Hematopoietic multipotent progenitor cell treated with erythropoietin and hydrocortisone succinate and interleukin-3 and kit ligand, for 15 days (in vitro differentiated cells): ENCODE data around the gene CBX2.

ENCODE experiments used
- DNase-seq: peaks from one replicate; pipeline ENCODE4 v3.0.0-alpha.2; 2015; ENCODE audit warnings: low spot score

The CBX2 gene

DNA sequence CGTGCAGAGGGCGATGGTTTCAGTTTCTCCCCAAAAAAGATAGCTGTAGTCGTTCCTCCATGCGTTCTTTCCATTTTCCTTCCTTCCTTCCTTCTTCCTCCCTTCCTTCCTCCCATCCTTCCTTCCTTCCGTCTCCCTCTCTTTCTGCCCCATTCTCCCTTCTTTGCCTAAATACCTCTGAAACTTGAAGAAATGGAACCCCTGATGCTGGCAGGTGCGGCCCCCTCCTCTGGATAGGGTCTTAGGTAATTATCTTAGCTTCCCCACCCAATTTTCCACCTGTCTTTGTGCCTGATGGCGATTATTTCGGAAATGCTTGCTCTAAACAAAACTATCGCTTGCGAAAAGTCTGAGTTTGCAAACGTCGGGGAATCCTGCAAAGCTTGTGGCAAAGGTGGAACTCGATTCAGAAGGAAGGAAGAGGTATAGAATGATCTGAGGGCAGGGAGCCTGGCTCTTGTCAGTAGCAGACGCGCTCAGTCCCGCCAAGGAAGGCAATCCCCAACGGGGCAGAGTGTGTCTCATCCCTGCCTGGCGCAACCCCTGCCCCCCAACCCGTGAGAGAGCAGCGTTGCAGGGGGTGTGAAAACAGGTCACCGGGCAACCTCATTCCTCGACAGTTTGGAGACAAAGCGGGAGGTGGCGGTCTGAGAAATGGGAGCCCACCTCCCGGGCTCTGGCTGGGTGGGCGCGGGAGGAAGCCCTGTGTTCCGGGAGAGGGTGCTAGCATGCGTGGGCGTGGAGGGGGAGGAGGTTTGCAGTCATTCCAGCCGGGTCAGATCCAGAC, 21.8 kb downstream of the CBX2 start:
- DNase-seq, result no peak

DNA sequence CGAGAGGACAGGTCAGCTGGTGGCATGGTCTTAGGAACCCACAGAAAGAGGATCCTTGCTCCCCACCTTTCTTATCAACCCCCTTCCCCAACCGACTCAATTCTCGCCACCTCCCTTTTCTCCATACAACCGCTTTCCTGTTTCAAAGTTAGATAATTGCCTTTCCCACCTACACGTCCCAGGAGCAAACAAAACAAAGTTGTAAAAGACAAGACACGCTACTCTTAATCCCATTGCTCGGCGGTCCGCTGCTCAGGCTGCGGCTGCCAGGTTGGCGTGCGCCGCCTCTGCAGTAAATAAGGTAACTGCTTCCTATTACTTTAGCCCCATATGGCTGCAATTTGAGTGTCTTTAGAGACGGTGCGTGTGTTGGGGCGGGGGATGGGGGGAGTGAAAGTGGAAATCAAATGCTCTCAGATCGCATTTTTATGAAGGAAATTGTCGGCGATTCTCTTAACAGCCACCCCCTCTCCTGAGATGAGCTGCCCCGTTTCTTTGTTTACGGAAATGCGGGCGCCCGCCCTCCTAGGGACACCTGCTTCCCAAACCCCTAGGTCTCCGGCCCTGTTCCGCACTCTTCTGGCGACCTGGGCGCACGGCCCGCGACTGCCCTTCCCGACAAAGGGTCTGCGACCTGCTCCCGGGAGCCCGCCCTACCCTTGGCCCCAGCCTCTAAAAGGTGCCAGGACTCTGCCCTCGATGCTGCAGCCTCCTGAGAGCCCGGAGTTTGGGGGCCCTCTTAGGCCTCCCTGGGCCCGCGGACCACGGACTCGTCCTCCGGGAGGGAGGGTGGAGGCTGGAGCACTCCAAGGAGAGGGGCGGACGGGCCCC, 22.6 kb downstream of the CBX2 start:
- no peak for DNase-seq

DNA sequence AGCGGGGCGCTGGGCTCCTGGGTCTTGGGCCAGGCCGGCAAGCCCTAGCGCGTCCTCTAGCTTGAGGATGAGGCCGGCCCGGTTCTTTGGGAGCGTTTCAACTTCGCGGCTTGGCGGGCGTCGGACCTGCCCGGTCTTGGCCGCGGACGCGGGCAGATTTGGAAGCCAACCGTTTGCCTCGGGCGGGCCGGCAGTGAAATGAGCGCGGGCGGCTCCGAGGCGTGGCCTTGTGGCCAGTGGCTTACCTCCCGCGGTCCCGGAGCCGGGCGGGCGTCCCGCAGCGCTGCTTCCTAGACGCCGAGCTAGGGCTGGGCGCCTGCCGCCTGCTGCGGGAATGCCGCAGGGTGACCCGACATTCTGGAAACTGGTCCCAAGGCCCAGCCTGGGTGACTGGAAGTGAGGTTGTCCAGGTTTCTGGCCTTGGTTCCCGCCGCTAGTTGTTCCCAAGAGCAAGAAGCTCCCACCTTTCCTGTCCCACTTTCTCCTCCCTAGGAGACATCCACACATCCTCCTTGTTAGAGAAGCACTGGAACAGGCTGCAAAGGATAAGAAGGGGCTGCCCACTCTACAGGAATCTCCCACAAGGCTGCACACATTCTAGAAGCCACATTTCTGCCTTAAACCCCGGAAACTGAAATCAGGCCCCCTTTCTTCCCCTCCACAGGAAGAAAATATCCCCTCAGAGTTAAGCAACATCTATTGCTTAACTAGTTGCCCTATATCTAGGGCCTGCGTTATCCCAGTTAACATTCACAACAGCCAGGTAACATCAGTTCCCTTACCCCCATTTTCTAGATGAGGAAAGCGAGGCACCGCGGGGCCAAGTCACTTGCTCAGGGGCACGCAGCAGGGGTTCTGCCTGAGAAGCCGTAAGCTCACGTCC, 23.4 kb downstream of the CBX2 start:
- DNase-seq, result no peak

DNA sequence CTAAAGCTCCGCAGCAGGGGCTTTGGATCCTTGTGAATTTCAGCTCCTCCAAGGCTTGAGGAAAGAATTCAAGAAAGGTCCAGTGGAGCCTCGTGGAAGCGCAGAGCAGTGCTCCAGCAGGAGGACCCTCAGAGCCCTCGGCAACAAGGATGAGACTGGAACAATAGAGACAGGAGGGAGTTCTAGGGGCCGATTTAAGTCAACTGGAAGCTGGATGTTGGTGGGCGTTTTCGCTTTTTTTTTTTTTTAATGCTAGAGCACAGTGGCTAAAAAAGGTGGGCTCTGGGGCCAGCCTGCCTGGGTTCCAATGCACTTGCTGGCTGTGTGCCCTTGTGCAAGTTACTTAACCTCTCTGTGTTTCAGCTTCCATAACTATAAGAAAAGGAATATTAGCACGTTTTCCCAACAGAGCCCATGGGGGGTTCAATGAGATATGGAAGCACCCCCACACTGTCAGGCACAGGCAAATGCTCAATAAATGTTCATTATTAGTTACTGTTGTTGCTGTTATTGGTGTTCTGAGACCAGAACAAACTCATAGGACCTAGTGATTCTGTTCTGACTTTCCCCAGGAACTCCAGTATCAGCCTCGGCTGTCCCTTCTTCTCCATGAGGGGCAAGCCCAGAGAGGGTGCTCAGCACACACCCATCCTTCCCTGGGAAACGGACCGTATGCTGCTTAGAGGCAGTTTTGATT, 24.2 kb downstream of the CBX2 start:
- no peak for DNase-seq

DNA sequence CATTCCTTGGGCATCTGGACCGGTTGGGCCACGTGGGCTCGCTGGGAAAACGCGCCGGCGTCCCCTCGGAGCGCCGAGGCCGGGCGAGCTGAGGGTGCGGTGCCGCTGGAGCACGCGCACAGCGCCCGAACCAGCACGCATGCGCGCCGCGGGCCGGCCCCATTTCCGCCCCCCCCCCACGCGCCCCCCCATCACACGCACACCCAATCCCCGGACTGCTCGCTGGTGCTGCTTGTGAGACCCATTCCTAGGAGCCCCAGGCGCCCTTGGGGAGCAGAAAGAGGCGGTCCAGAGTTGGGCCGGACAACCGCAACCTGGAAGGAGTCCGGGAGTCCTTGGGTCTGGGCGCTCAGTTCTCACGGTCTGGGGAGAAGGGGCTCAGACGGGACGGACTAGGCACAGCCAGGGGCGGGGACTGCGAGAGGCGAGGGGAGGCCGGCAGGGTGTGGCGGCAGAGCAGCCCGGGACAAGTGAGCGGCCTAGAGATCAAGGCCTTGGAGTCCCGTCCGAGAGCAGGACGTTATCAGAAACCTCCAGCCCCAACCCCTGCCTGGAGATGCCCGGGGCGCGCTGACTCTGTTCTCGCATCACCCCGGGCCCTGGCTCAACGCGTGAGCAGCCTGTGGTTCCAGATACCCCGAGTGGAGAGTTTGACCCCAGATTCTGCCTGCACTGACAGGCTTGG, 24.9 kb downstream of the CBX2 start:
- peak; percentile 43 for DNase-seq

DNA sequence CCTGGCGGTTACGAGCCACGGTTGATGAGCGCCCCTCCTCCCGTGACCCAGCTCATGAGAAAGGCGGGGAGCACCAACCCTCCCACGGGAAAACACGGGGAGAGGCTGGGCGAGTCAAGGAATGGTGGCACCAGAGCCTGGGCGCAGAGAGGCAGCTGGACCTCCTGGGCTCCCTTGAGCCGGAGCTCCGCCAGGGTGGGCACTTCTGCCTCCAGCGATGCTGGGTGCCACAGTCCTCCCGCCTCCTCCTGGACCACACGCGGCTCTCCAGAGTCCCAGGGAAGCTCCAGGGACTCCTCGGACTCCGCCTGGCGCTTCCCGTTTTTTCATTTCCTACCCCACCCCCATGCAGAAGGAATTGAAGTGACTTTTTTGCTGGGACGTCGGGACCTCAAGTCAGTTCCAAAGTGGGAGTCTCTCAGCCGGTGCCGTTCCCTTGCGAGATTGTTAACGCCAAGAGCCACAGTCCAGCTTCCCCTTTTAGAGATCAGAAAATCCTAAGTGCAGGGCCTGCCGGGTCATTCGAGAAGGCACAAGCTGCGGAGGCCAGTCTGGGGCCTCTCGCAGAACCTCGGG, 25.6 kb downstream of the CBX2 start:
- no peak for DNase-seq

DNA sequence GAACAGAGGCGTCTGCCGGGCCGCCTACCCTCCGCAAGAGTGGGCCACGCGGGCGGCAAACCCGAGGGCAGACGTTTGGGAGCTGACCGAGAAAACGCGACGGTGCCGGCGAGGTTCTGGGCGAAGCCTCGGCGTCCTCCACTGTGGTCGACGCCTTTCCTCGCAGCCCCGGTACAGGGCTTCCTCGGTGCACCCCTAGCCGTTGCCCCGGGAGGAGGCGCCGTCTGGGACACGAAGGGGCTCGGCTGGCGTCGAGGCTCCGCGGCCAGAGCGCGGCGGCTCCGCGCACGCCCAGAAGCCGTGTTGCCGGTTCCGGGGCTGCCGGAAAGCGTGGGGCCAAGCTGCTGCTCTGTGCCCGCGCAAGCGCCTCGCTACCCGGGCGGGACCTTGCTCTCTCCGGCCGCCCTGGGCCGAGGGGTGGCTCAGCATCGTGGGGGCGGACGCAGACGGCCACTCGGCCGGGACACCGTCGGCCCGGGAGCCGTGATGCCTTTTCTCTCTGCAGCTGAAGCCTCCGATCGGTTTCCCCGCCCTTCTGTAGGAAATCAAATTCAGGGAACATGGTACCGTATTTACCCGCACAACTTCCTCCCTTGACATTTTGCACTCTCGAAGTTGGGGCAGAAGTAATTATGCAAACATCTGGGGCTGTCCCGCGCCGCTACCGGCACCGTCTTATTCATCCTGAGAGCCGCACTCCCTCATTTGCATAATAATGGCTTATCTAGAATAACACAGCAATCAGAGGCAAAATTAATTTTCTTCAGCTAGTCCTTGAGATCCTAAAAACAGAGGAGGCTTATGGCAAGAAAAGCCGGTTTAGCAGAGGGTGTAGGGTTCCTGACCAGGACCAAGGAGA, 26.3 kb downstream of the CBX2 start:
- no peak for DNase-seq

DNA sequence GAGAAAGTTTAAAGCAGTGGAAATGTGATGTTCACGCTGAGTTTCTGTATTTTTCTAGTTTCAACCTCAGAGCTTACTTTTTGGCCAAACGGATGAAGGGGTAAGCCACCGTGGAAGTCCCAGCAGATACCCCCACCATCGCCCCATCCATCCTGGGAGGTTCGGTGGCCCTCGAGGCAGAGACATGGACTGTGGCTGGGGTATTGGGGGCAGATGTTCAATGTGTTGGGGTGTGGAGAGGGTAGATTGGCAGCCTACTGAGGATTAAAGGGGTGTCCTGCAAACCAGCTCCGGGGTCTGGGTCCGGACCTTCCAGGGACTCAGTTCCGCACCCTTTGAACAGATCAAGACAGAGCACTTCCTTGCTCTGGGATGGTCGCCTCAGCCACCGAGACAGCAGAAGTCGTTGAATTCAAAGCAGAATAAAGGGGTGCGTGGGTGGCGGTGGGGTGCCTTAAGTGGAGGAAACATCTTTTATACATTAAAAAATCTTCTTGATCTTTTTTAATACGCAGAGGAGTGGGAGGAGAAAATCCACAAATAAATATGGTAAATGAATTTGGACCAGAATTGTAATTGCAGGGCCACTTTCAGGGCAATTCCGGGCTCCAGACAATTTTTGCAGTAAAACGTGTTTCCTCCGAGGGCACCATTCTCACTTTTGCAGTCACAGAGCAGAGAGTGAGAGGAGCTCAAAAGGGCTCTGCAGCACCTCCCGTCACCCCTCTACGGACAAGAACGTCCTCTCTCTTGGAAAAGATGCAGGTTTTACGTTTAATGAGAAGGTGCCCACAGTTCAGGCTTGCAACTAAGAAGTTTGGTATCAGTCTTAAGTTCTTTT, 27.1 kb downstream of the CBX2 start:
- DNase-seq, result no peak

DNA sequence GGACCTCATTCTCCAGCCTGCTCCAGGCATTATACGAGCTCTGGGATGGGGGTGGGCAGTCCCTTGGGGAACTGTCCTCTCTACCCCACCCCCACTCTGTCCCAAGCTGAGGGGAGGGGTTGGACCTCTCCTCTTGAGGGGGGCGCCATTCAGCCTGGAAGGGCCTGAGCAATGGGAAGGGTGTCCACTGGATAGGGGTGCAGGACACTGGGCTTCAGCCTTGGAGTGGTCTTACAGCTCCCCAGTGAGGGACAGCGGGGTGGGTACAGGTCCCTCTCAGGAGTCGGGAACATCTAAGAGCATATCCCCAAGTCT, 28.5 kb downstream of the CBX2 start:
- no peak for DNase-seq

DNA sequence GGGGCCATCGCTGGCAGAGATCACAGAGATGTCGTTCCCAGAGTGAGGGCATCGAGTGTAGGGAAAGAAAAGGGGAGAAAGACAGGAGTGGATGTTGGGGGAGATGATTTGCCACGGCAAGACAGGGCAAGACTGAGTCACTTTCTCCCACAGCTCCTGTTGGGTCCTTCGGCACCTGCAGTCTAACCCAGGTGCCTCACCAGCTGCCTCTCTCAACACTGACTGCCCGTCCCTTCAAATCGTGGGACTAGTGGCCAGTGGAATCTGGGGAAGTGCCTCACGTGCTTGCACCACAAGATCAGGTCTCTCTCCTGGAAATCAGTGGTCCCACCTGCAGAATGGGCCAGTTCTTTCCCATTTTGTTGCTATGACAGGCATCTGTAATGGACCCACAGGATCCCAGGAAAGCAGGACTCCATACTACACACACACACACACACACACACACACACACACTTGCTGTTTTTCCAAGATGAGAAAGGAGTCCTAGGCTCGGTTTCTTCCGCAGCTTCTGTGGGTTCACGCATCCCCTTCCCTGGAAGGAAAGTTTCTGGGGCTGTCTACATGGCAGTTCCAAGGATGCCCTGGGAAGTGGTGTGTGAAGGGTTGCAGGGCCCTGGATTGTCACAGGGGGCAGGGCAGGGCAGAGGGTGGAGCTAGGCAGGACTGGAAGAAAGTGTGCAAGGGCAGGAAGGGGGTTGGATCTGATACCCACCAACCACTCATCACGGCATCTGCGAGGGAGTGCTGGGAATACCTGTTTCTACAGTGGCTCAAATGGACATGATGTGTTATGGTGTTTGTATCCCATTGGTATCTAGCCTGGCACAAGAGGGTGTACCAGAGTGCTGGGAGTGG, 29.1 kb downstream of the CBX2 start:
- no peak for DNase-seq

DNA sequence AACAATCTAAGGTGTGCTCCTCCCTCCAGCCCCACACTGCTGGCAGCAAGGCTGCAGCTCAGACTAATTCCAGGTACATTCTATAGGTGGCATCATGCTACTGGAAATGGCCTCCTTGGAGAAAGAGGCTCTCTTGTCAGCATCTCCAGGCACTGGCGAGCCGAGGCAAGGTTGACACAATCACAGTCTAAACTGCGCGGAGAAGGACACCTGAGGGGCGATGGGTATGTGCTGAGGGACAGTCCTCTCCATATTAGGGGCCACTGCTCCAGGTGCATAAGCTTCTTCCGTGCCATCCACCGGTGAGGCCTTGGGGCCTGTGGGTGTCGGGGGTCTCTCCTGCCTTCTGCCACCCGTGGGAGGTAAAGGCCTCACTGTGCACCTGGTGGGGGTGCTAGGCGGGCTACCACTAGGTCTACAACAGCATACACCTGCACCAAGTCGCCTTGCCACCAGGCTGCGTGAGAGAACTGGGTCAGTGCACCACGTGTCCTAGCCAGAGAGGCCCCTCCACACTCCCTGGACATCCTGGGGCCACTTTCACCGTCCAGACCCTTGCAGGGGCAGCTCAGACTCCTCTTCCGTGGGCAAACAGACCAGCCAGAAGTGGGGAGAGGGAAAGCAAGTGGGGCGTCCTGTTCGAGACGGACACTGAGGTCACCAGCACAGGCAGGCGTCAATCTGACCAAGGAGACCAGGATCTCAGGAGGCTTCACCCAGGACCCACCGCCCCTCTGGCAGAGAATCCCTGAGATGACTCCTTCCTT, 31.0 kb downstream of the CBX2 start:
- no peak for DNase-seq

DNA sequence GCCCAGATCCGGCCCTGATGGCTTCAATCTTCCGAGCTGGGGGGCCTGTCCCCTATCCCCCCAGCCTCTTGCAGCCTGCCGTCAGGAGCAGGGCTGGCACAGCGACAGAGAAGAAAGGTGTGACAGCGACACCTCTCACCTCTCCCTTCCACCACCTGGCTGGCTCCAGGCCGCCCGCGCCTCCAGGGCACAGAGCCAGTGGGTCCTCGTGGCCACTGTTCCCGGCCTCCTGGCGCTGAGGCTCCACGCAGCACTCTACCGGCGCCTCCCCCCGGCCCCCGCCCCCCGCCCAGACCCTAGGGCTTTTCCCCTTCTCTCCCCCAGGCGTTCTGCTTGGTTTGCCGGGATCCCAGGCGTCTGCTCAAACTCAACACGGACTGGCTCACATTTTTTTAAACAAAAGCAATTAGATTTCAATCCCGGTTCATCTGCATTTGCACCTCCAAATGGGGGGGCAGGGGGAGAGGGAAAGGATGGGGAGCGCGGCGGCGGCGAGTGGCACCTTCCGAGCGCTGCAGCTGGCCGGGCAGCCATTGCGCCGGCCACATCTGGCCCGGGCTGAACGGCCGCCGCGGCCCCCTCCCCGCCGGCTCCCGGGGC, 31.7 kb downstream of the CBX2 start:
- no peak for DNase-seq

DNA sequence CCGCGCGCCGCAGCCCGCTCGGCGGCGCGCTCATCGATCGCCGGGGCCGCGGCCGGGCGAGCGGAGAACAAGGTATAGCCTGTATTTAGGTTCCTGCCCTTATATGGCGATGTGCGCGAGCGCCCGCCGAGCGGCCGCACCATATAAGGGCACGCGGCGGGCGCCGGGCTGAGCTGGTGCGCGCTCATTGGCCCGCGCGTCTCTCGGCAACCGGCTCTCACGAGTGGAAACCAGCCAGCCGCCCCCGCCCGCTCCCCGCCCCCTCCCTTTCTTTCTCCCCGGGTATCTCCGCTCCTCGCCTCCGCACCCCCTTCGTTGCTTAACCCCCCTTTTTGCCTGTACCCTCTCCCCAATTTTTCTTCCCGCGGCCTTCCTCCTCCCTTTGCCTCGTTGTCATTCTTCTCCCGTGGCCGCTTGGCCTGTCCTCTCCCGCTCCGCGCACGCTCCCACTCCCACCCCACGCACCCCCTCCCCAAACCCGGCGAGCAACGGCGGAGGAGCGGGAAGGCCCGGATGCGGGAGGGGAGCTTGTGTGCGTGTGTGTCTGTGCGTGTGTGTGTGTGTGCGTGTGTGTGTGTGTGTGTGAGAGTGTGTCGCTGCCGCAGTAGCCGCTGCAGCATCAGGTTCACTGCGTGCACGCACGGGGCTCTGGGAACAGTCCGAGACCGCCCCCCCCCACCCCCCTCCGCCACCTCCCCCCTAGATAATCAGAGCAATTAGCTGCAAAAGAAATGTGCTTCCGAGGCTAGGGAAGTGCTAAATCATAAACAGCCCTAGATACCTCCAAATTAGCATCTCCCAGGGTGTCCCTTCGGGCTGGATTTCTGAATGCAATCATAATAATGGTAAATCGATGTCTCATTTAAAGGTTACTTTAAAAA, 32.4 kb downstream of the CBX2 start:
- DNase-seq, result peak; percentile 41

DNA sequence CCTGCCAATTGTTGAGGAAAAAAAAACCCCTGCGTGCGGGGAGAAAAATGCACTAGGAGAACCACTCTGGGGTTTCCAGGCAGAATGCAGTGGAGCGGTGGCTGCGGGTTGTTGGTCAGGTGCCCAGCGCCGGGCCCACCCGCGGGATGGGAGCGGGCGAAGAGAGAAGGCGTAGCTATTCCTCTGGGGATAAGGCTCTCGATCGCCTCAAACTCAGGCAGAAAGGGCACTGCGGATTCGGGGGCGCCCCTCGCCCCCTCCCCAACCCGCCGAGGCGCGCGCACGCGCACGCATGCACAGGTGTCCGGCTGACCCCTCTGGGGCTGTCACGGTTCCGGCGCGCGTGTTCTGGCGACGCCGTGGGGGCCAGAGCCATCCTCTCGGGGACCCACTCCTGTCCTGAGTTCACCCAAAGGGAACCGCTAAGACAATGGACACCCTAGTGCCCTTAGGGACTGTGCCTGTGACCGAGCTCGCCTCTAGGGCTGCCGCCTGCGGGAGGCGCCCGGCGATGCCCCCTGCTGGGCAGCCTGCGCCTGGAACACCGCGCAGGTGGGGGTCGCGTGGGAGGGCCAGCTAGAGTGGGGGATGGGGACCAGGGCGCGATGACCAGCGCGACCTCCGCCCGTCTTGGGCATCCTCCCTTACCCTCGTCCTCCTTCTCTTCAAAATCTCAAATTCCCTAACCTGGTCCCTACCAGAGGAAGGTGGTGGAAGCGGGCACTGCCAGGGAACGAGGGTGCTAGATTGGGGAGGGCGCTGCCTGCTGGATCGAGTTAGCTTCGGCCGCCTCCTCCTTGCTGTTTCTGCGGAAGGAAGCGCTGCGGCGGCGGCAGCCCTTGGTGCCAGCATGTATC, 33.3 kb downstream of the CBX2 start:
- no peak for DNase-seq

DNA sequence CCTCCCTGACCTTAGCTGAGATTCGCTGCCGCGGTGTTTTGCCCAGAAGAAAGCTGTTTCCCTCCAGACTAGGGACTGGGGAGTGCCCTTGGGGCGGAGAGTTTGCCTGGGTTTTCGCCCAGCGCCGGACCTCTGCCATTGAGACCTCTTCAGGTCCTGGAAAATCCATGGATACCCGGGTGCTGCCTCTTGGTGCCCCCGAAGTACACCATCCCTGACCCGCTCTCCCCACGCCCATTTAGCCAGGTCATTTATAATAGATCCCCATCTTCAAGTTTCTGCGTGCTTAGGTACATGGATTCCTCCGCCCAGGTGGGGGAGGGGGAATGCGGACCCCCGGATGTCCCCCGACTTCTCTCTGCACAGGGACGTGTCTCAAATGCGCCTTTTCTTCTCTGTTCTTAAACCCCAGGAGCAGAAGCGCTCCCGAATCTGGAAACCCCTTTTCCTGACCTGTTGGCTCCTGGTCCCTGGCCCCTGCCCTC, 34.0 kb downstream of the CBX2 start:
- DNase-seq, result no peak
